DOHH2 (cell line): Measurements from ENCODE around the gene C1S.

Experiments
- CTCF ChIP-seq: fragments of 200-600 bp; sonication (generic); IDR thresholded peaks from one replicate; pipeline ENCODE4 v1.5.1; 2014; ENCODE audit warnings: antibody characterized with exemption, mild to moderate bottlenecking, low read depth, low read length; ENCODE audit not compliant: poor library complexity, severe bottlenecking
- EZH2phosphoT487 ChIP-seq: fragments of 200-600 bp; sonication (generic); IDR thresholded peaks from 2 replicates; pipeline ENCODE4 v1.6.1; 2017; ENCODE audit warnings: borderline replicate concordance, mild to moderate bottlenecking, antibody characterized with exemption, low read length, moderate library complexity, mixed read lengths

- TF ChIP-seq CTCF (no peak), EZH2phosphoT487 (no peak)
Measured at GRCh38 chr12:7031306-7031705, 29.2 kb upstream of the C1S start.
